ENCODE measurements around the gene FUT8. TPM values are rescaled to one million over a fixed set of nuclear protein-coding genes. Genes with fewer than 3 reads are reported as not detected.

The FUT8 gene
- total RNA-seq, 6 experiments from 2014 or later = 2.6 to 4.9 (median 3.5) TPM

DNA sequence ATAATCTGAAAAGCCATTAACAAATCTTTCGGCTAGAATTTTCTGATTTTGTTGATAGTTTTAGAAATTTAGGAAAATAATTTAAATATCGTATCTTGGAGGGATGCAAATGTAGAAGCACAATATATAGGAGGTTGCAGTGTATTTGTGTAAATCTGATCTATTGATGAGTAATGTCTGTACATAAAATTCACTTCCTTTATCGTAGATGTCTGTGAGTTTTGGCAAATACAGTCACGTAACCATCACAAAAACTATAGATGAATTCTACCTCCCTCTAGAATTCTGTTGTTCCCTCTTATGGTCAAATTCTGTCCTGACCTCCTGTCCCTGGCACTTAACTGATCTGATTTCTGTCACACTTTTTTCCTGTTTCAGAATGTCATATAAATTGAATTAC is 151.8 kb downstream of the FUT8 start:
- Histone ChIP-seq H3K9me3 (no peaks in the 10 kb centered on the region), H3K4me3 (no peak overlapping the region), H3K36me3 (no peaks in the 10 kb centered on the region), H3K4me1 (no peaks in the 10 kb centered on the region), H3K27ac (no peak overlapping the region), H3K27me3 (no peaks in the 10 kb centered on the region)
- TF ChIP-seq POLR2A (IDR thresholded peaks at IDR 0.05) = no peak
- no peak for TF ChIP-seq CTCF (IDR thresholded peaks at IDR 0.05)
- ATAC-seq (no peak), DNase-seq (no peak)
- intact Hi-C loops (cut with DNase I) = no loop called here
- WGBS (ENCODE audit: insufficient coverage, low coverage, low lambda C conversion rate, missing lambda C conversion rate) = 91% methylated on average over 4 of the region's 4 CpGs

- 80% methylated on average over 1 of the region's 1 CpG for WGBS (ENCODE audit: insufficient coverage, low coverage, low lambda C conversion rate, missing lambda C conversion rate)
- Histone ChIP-seq H3K4me3 (no peak overlapping the region), H3K27me3 (no peaks in the 10 kb centered on the region), H3K4me1 (no peaks in the 10 kb centered on the region), H3K9me3 (no peaks in the 10 kb centered on the region), H3K27ac (no peak overlapping the region), H3K36me3 (no peaks in the 10 kb centered on the region)
- ATAC-seq = no peak
- TF ChIP-seq CTCF (IDR thresholded peaks at IDR 0.05) = no peak
- TF ChIP-seq POLR2A (IDR thresholded peaks at IDR 0.05) = no peak
- DNase-seq = no peak
- intact Hi-C loops (cut with DNase I) = no loop called here
Observed at GRCh38 chr14:65565948-65566347, 153.4 kb downstream of the FUT8 start.

GRCh38 chr14:65566820-65567522 is 154.4 kb downstream of the FUT8 start:
- Histone ChIP-seq H3K27me3 (no peaks in the 10 kb centered on the region), H3K36me3 (no peaks in the 10 kb centered on the region), H3K4me1 (no peaks in the 10 kb centered on the region), H3K4me3 (no peak overlapping the region), H3K27ac (no peak overlapping the region), H3K9me3 (no peaks in the 10 kb centered on the region)
- intact Hi-C loops (cut with DNase I) = no loop called here
- TF ChIP-seq POLR2A (IDR thresholded peaks at IDR 0.05) (no peak), CTCF (IDR thresholded peaks at IDR 0.05) (no peak)
- ATAC-seq (no peak), DNase-seq (no peak)
- 84% methylated on average over 5 of the region's 5 CpGs for WGBS (ENCODE audit: insufficient coverage, low coverage, low lambda C conversion rate, missing lambda C conversion rate)

DNA sequence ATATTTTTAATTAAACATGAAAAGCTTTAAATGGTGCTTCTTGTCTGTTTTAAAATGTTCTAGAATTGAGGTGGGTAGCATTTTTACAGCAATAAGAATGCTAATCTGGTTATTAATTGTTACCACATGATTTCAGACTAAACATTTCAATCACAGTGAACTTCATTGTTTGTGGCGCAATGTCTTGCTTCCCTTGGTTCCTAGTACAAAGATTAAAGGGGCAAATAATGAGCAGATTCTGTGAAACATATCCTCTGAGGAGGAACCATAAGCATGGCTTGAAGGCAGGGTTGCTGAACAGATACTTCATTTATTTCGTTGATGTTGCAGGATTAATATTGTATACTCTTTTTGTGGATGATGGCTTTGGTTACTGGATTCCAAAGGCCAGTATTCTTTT is 162.1 kb downstream of the FUT8 start:
- TF ChIP-seq POLR2A (IDR thresholded peaks at IDR 0.05) (no peak), CTCF (IDR thresholded peaks at IDR 0.05) (no peak)
- H3K4me3 ChIP-seq = no peak overlapping the region
- DNase-seq = no peak
- no peaks in the 10 kb centered on the region for H3K27me3 ChIP-seq
- H3K4me1 ChIP-seq = no peaks in the 10 kb centered on the region
- WGBS (ENCODE audit: insufficient coverage, low coverage, low lambda C conversion rate, missing lambda C conversion rate) = 52% methylated on average over 2 of the region's 2 CpGs
- no peaks in the 10 kb centered on the region for H3K36me3 ChIP-seq
- intact Hi-C loops (cut with DNase I) = no loop called here
- no peaks in the 10 kb centered on the region for H3K9me3 ChIP-seq
- no peak for ATAC-seq
- no peak overlapping the region for H3K27ac ChIP-seq
